Gastroesophageal sphincter (tissue), 3 donors: ENCODE measurements around the gene TFF1.

ENCODE experiments used
- CTCF ChIP-seq, 4 experiments: fragments of 200-600 bp in 2 of 4; fragments of 450-650 bp in 2 of 4; sonication (generic) in 1 of 4; IDR thresholded peaks; one replicate each; pipeline ENCODE4 v1.5.1; 2017 to 2019; ENCODE audit warnings: antibody characterized with exemption in 4 of 4, mild to moderate bottlenecking in 2 of 4, moderate library complexity in 2 of 4
- EP300 ChIP-seq: sonication (generic); formaldehyde crosslinking; IDR thresholded peaks from one replicate; pipeline ENCODE4 v1.6.1; 2017; ENCODE audit warnings: antibody characterized with exemption, mild to moderate bottlenecking
- POLR2A ChIP-seq, 2 donors: fragments of 450-650 bp; IDR thresholded peaks; one replicate each; pipeline ENCODE4 v1.6.1; 2017; ENCODE audit warnings: antibody characterized with exemption in 2 of 2, mild to moderate bottlenecking in 2 of 2, moderate library complexity in 1 of 2
- POLR2AphosphoS5 ChIP-seq: sonication (generic); formaldehyde crosslinking; IDR thresholded peaks from one replicate; pipeline ENCODE4 v1.6.1; 2017; ENCODE audit warnings: antibody characterized with exemption

DNA sequence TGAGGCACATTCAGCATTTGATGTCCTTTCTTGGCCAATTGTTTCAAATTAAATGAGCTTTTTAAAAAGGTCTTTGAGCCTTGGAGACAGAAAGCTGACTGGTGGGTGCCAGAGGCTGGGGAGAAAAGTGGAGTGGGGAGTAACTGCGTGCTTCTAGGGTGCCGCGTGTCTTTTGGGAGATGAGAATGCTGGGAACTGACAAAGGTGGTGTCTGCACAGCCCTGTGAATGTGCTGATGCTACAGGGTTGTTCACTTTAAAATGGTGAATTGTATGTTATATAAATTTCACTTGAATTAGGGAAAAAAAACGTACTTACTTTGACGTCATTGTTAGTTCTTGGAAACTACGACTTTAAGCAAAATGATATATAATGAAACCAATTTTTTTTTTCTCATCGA lies 8.1 kb upstream of the TFF1 start:
- no peak for TF ChIP-seq CTCF (IDR thresholded peaks at IDR 0.05)
- TF ChIP-seq POLR2AphosphoS5 = no peak
- no peak for TF ChIP-seq POLR2A (IDR thresholded peaks at IDR 0.05)
- no peak for TF ChIP-seq EP300
